GM12878 (cell line): ENCODE measurements around the gene TYW1. TPM values are rescaled to one million over a fixed set of nuclear protein-coding genes. Genes with fewer than 3 reads are reported as not detected.
"Not testable (repeated sequence)": the region's sequence is repeated elsewhere in the genome, so short reads cannot be mapped to it uniquely, and the experiment has no call there.

ENCODE experiments used
- ATAC-seq: fragments of 200-7000 bp; cut with Tn5 transposase; 3 replicates; pipeline ENCODE4 v1.9.1; 2020; ENCODE audit warnings: mild to moderate bottlenecking, moderate library complexity
- BruUV-seq: library from RNA; stranded (reverse); fragments of 400-500 nt; replicated peaks from 2 replicates; lab custom pipeline; 2021; lab: Mats Ljungman, UMichigan
- CTCF ChIA-PET: fragments of 300-600 bp; sonication (Branson Sonifier 250); formaldehyde crosslinking; extraction: SDS; loops from one replicate; lab custom pipeline; 2021; ENCODE audit warnings: inconsistent platforms; lab: Yijun Ruan, JAX
- POLR2A ChIA-PET: fragments of 350-600 bp; formaldehyde crosslinking; extraction: SDS; loops from one replicate; lab custom pipeline; 2021; ENCODE audit warnings: inconsistent platforms; lab: Charles Lee
- RAD21 ChIA-PET: fragments of 300-600 bp; sonication (Branson Sonifier 250); formaldehyde crosslinking; loops from one replicate; lab custom pipeline; 2023; ENCODE audit warnings: antibody characterized with exemption; ENCODE audit not compliant: unreplicated experiment; lab: Charles Lee
- SMC1A ChIA-PET: fragments of 300-600 bp; sonication (Branson Sonifier 250); formaldehyde crosslinking; loops from one replicate; lab custom pipeline; 2023; ENCODE audit not compliant: unreplicated experiment, uncharacterized antibody; lab: Charles Lee
- DNase-seq: peaks from one replicate; pipeline ENCODE4 v3.0.0-alpha.2; 2011; ENCODE audit warnings: low read depth, low spot score
- FAIRE-seq: peaks from 3 replicates; lab custom pipeline; 2011; peaks lifted over from hg19 to GRCh38; lab: Jason Lieb, UNC
- H2AFZ ChIP-seq: 2 replicates; pipeline ENCODE4 v1.6.0; 2011; ENCODE audit warnings: low read depth, low read length, control low read depth; ENCODE audit not compliant: control insufficient read depth
- H3K27ac ChIP-seq: 2 replicates; pipeline ENCODE4 v1.5.1; 2011; ENCODE audit warnings: control low read depth; ENCODE audit not compliant: control insufficient read depth, insufficient read depth
- H3K27me3 ChIP-seq, 2 experiments: replicated peaks in 1 of 2; 2 replicates each; pipeline versions ENCODE4 v1.6.0 to v1.6.1; 2011; ENCODE audit warnings: low read length in 1 of 2; ENCODE audit not compliant: control insufficient read depth in 2 of 2, insufficient read depth in 2 of 2
- H3K36me3 ChIP-seq, 2 experiments: 2 replicates each; pipeline ENCODE4 v1.5.1; 2011; ENCODE audit warnings: low read length in 1 of 2; ENCODE audit not compliant: control insufficient read depth in 2 of 2, insufficient read depth in 2 of 2
- H3K4me1 ChIP-seq: 2 replicates; pipeline ENCODE4 v1.6.1; 2011; ENCODE audit warnings: mild to moderate bottlenecking, low read length, moderate library complexity, mixed read lengths; ENCODE audit not compliant: control insufficient read depth, insufficient read depth
- H3K4me2 ChIP-seq: 2 replicates; pipeline ENCODE4 v1.6.0; 2011; ENCODE audit warnings: control low read depth; ENCODE audit not compliant: control insufficient read depth, insufficient read depth
- H3K4me3 ChIP-seq: fragments of 200-600 bp; sonication (generic); 2 replicates; pipeline ENCODE4 v1.5.1; 2016
- H3K79me2 ChIP-seq: 2 replicates; pipeline ENCODE4 v1.6.0; 2011; ENCODE audit warnings: low read length; ENCODE audit not compliant: control insufficient read depth, insufficient read depth
- H3K9ac ChIP-seq: 2 replicates; pipeline ENCODE4 v1.8.0; 2011; ENCODE audit warnings: low read length, control low read depth, mixed read lengths; ENCODE audit not compliant: control insufficient read depth, insufficient read depth
- H3K9me3 ChIP-seq: replicated peaks from 3 replicates; pipeline ENCODE4 v1.5.1; 2011; ENCODE audit warnings: mild to moderate bottlenecking, low read length; ENCODE audit not compliant: control insufficient read depth, insufficient read depth
- H4K20me1 ChIP-seq: 2 replicates; pipeline ENCODE4 v1.6.0; 2011; ENCODE audit not compliant: control insufficient read depth, insufficient read depth
- KAT2A ChIP-seq: conservative IDR thresholded peaks from 2 replicates; pipeline ENCODE4 v1.6.1; 2011; ENCODE audit warnings: low read depth, low read length; ENCODE audit not compliant: control insufficient read depth
- WGBS: methylation state at CpG from one replicate; pipeline ENCODE4 v1.1.6; 2016; ENCODE audit warnings: low lambda C conversion rate; ENCODE audit not compliant: insufficient replicate concordance, insufficient coverage; ENCODE audit errors: missing lambda C conversion rate; 5-methylcytosine and 5-hydroxymethylcytosine counted together
- in situ Hi-C: fragments of 300-500 bp; cut with MboI; formaldehyde crosslinking; loops from 9 replicates; pipeline ENCODE4 v1.14.3; 2018; ENCODE audit warnings: mixed read lengths
- intact Hi-C: fragments of 100-400 bp; cut with micrococcal nuclease; formaldehyde crosslinking; loops from one replicate; pipeline ENCODE4 v1.14.2; 2022; ENCODE audit not compliant: unreplicated experiment
- polyA plus RNA-seq, 11 experiments: library from polyadenylated mRNA; depleted of rRNA in 4 of 11; unstranded in 6 of 11; stranded (reverse) in 5 of 11; fragments of >200 nt; fragmentation: Nextera tagmentation in 4 of 11; fragmentation: Illumina TruSeq in 1 of 11; extraction: Ambion mirVana in 4 of 11; extraction: Trizol in 1 of 11; gene quantifications; 1 replicate in 1 of 11; 2 replicates in 10 of 11; pipeline versions ENCODE4 v1.2.1 to v1.2.3, GENCODE V29; 2011 to 2016; ENCODE audit warnings: inconsistent platforms in 2 of 11, missing spikeins in 2 of 11, low read depth in 1 of 11
- total RNA-seq, 4 experiments: library from RNA; depleted of rRNA in 3 of 4; stranded (reverse); fragments of >200 nt in 3 of 4; fragmentation: Illumina TruSeq in 1 of 4; extraction: Trizol in 1 of 4; gene quantifications; 2 replicates each; pipeline versions ENCODE4 v1.2.1 to v1.2.3, GENCODE V29; 2013 to 2021

The TYW1 gene
- total and polyA plus RNA-seq, 10 of the 15 experiments (the other 5 are each of a cell fraction or from before 2014, with no cell fraction given): 11.3 to 29.0 (median 18.4) TPM

DNA sequence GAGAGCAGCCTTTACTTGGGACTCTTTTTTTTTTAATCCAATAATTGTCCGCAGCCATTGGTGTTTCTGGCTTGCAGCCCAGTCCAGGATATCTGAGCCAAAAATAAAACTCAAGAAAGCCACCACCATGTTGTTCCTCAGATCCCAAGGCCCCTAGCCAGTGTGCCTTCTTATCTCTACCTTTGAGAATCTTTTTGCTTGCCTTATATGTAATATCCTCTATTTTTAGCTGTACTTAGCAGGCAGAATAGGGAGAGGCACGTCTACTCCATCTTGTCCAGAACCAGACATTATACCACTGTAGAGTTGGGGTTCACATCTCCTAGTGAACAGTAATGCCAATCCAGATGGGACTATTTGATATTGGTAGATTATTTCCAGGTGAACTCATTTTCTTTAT, 209.1 kb downstream of the TYW1 start:
- POLR2A ChIA-PET: interaction anchor here (0.6 kb wide), 1 partner anchor 283 kb away, joined by 3 read pairs; no protein-coding TSS in a partner anchor
- intact Hi-C loops, BruUV-seq, H4K20me1 ChIP-seq, H3K27ac ChIP-seq, H3K79me2 ChIP-seq, RAD21 ChIA-PET, SMC1A ChIA-PET, H3K36me3 ChIP-seq, CTCF ChIA-PET, H3K9me3 ChIP-seq, H3K4me1 ChIP-seq, DNase-seq, in situ Hi-C loops, H3K27me3 ChIP-seq, ATAC-seq, H3K4me2 ChIP-seq, FAIRE-seq, H3K4me3 ChIP-seq, H2AFZ ChIP-seq, H3K9ac ChIP-seq: not testable (repeated sequence)
- 100% methylated on average over 2 of the region's 2 CpGs for WGBS

DNA sequence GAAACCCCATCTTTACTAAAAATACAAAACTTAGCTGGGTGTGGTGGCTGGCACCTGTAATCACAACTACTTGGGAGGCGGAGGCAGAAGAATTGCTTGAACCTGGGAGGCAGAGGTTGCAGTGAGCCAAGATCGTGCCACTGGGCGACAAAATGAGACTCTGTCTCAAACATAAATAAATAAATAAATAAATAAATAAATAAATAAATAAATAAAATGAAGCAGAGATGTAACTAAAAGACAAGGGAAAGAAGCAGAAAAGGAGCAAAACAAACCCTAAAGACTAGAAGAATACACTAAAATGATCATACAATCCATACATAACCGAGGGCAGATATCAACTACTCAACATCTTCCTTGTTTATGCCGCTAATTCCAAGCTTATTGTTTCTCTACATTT, 209.8 kb downstream of the TYW1 start:
- ChIA-PET CTCF (no interaction called here), RAD21 (no interaction called here), SMC1A (no interaction called here), POLR2A (interaction anchor here (0.6 kb wide), 1 partner anchor 63 kb away, joined by 3 read pairs; no protein-coding TSS in a partner anchor)
- no TSS peak for BruUV-seq
- no peaks in the 10 kb centered on the region for H3K9me3 ChIP-seq
- H4K20me1 ChIP-seq: no peaks in the 10 kb centered on the region
- H3K4me1 ChIP-seq: no peaks in the 10 kb centered on the region
- in situ Hi-C loops (no loop called here), intact Hi-C loops (no loop called here)
- no peak overlapping the region for H2AFZ ChIP-seq
- H3K79me2 ChIP-seq: no peaks in the 10 kb centered on the region
- ATAC-seq (no peak), DNase-seq (no peak), FAIRE-seq (no peak)
- H3K9ac ChIP-seq: no peak overlapping the region
- H3K4me3 ChIP-seq: no peak overlapping the region
- TF ChIP-seq KAT2A: no peak
- no peaks in the 10 kb centered on the region for H3K36me3 ChIP-seq
- H3K27ac ChIP-seq: no peak overlapping the region
- 94% methylated on average over 5 of the region's 5 CpGs for WGBS
- H3K4me2 ChIP-seq: no peak overlapping the region
- H3K27me3 ChIP-seq: no peaks in the 10 kb centered on the region

DNA sequence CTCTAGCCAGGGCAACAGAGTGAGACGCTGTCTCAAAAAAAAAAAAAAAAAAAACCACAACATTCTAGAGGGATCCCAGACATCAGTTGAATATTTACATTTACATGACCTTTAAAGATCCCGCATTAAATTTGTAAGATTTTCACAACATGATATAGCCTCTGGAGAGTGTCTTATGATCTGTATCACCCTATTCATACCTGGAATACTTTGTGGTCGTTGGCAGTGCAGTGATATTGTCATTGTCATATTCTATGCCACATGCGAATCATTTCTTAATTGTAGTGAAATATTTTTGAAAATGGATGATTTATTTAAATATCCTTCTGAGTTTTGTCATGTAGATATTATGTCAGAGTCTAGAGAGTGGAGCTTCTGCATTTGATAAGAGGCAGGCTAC, 212.0 kb downstream of the TYW1 start:
- in situ Hi-C loops, intact Hi-C loops, DNase-seq, FAIRE-seq, BruUV-seq, POLR2A ChIA-PET, H3K36me3 ChIP-seq, H3K79me2 ChIP-seq, H3K9ac ChIP-seq, H2AFZ ChIP-seq, ATAC-seq, CTCF ChIA-PET, RAD21 ChIA-PET, H3K4me2 ChIP-seq, H3K9me3 ChIP-seq, H3K4me1 ChIP-seq, H3K27me3 ChIP-seq, H3K27ac ChIP-seq, H4K20me1 ChIP-seq, H3K4me3 ChIP-seq, SMC1A ChIA-PET: not testable (repeated sequence)
- 90% methylated on average over 3 of the region's 4 CpGs for whole genome bisulfite sequencing
